Transverse colon (tissue), 4 donors: ENCODE results near the gene ENAM. TPM values are rescaled to one million over a fixed set of nuclear protein-coding genes. Genes with fewer than 3 reads are reported as not detected.
A peak's percentile ranks its signal among the peaks of the same experiment; 100 is the strongest.
"Not testable (repeated sequence)": the region's sequence is repeated elsewhere in the genome, so short reads cannot be mapped to it uniquely, and the experiment has no call there.

ENCODE experiments used
- DNase-seq: peaks from one replicate; pipeline ENCODE4 v3.0.0-alpha.2; 2019
- H3K27ac ChIP-seq, 4 donors: fragments of 200-600 bp; sonication (generic); 2 replicates each; pipeline ENCODE4 v1.5.1; 2016 to 2018; ENCODE audit warnings: inconsistent platforms in 4 of 4
- H3K27me3 ChIP-seq: fragments of 200-600 bp; sonication (generic); 2 replicates; pipeline ENCODE4 v1.5.1; 2017; ENCODE audit warnings: inconsistent platforms
- H3K36me3 ChIP-seq, 4 donors: fragments of 200-600 bp; sonication (generic); 2 replicates each; pipeline ENCODE4 v1.5.1; 2017 to 2019; ENCODE audit warnings: inconsistent platforms in 4 of 4
- H3K4me1 ChIP-seq, 4 donors: fragments of 200-600 bp; sonication (generic); 2 replicates each; pipeline ENCODE4 v1.5.1; 2017 to 2020; ENCODE audit warnings: inconsistent platforms in 4 of 4
- H3K4me3 ChIP-seq, 4 donors: fragments of 200-600 bp; sonication (generic); 1 replicate in 1 of 4; 2 replicates in 3 of 4; pipeline versions ENCODE4 v1.5.1 to v1.6.1; 2017 to 2019; ENCODE audit warnings: inconsistent platforms in 4 of 4
- H3K9me3 ChIP-seq, 2 donors: fragments of 200-600 bp; sonication (generic); 2 replicates each; pipeline ENCODE4 v1.5.1; 2017 to 2019; ENCODE audit warnings: inconsistent platforms in 2 of 2
- EP300 ChIP-seq: sonication (generic); formaldehyde crosslinking; IDR thresholded peaks from one replicate; pipeline ENCODE4 v1.6.1; 2017; ENCODE audit warnings: antibody characterized with exemption, low read depth
- POLR2A ChIP-seq: fragments of 450-650 bp; IDR thresholded peaks from one replicate; pipeline ENCODE4 v1.6.1; 2016; ENCODE audit warnings: antibody characterized with exemption, mild to moderate bottlenecking, moderate library complexity
- POLR2AphosphoS5 ChIP-seq, 3 donors: sonication (generic); formaldehyde crosslinking; IDR thresholded peaks; one replicate each; pipeline ENCODE4 v1.6.1; 2016; ENCODE audit warnings: antibody characterized with exemption in 3 of 3
- WGBS, 2 donors: methylation state at CpG; one replicate each; pipeline ENCODE4 v1.1.5; 2018; ENCODE audit warnings: low coverage in 1 of 2; 5-methylcytosine and 5-hydroxymethylcytosine counted together
- in situ Hi-C, 4 donors: fragments of 200-750 bp; cut with MboI; loops; one replicate each; pipeline versions ENCODE4 v1.15.0 to v1.15.1; 2017; ENCODE audit warnings: low sequenced_read_pairs in 3 of 4, low pct_ligation_motif_present in 1 of 4, low pct_unique_long_range_greater_than_20kb in 1 of 4
- intact Hi-C: fragments of 100-400 bp; cut with DNase I; formaldehyde crosslinking; loops from one replicate; pipeline ENCODE4 v1.15.1; 2023; ENCODE audit warnings: low total_unique reads
- total RNA-seq, 4 donors: library from RNA; depleted of rRNA; stranded (reverse); fragments of >200 nt; gene quantifications; one replicate each; pipeline ENCODE4 v1.1.0, GENCODE V29; 2016
- TF ChIP-seq, protein P1 (sequence below), 5 experiments: fragments of 200-600 bp in 3 of 5; fragments of 450-650 bp in 2 of 5; sonication (generic) in 3 of 5; IDR thresholded peaks; 1 replicate in 2 of 5; 2 replicates in 3 of 5; pipeline ENCODE4 v1.5.1; 2016 to 2017; ENCODE audit warnings: antibody characterized with exemption in 5 of 5, inconsistent platforms in 3 of 5, mild to moderate bottlenecking in 2 of 5, moderate library complexity in 1 of 5

Gene ENAM
- total RNA-seq, 4 donors from 2014 or later: not detected

DNA sequence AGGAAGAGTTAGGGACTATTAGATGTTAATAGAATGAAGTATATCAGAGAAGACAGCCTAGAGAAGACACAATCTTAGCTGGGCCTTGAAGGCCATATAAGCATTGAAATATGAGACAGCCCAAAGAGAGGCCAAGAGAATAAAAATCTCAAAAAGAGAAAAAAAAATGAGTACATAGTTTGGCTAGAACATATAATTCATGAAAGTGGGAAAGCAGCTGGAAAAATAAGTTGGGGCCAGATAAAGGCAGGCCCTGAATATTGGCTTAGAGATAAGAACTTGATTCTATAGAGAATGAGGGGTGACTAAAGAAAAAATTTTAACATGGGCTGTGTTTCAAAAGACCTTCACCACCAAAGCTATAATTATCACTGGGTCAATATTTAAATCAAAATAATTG, 52.4 kb downstream of the ENAM start:
- DNase-seq: no peak
- H3K4me3 ChIP-seq: no peak overlapping the region
- H3K27me3 ChIP-seq: no peaks in the 10 kb centered on the region
- TF ChIP-seq POLR2AphosphoS5 (IDR thresholded peaks at IDR 0.05): no peak
- no peak for TF ChIP-seq POLR2A
- TF ChIP-seq, protein P1, sequence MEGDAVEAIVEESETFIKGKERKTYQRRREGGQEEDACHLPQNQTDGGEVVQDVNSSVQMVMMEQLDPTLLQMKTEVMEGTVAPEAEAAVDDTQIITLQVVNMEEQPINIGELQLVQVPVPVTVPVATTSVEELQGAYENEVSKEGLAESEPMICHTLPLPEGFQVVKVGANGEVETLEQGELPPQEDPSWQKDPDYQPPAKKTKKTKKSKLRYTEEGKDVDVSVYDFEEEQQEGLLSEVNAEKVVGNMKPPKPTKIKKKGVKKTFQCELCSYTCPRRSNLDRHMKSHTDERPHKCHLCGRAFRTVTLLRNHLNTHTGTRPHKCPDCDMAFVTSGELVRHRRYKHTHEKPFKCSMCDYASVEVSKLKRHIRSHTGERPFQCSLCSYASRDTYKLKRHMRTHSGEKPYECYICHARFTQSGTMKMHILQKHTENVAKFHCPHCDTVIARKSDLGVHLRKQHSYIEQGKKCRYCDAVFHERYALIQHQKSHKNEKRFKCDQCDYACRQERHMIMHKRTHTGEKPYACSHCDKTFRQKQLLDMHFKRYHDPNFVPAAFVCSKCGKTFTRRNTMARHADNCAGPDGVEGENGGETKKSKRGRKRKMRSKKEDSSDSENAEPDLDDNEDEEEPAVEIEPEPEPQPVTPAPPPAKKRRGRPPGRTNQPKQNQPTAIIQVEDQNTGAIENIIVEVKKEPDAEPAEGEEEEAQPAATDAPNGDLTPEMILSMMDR (IDR thresholded peaks at IDR 0.05): no peak
- TF ChIP-seq EP300: no peak
- H3K27ac ChIP-seq: peak overlapping the region; percentile 13 to 29 (median 22)
- no peaks in the 10 kb centered on the region for H3K36me3 ChIP-seq
- no peaks in the 10 kb centered on the region for H3K9me3 ChIP-seq
- in situ Hi-C loops (no loop called here), intact Hi-C loops (no loop called here)
- H3K4me1 ChIP-seq: no peaks in the 10 kb centered on the region

DNA sequence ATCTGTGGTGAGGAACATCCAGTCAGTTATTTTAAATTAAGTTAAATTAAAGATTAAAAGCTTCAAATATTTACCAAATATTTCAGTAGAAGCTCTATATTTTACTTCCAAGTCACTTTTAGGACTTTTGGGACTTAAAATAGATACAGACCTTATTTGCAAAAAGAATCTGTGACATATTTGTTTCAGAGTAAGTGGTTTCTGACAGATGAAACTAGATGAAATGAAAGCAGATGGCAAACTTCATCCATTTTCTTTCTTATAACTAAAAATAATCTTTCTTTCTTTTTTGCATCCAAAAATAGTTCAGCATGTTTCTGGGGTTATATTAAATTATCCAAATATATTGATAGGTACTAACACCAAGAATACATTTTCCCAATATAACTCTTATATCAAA, 53.2 kb downstream of the ENAM start:
- H3K27ac ChIP-seq: peak overlapping the region in 2 of 4 donors; percentile 13 to 29
- TF ChIP-seq POLR2AphosphoS5 (IDR thresholded peaks at IDR 0.05) (no peak), EP300 (no peak), POLR2A (no peak)
- H3K36me3 ChIP-seq: no peaks in the 10 kb centered on the region
- DNase-seq: no peak
- H3K27me3 ChIP-seq: no peaks in the 10 kb centered on the region
- in situ Hi-C loops: no loop called here
- no peaks in the 10 kb centered on the region for H3K4me1 ChIP-seq
- intact Hi-C loops: no loop called here
- H3K4me3 ChIP-seq: no peak overlapping the region
- no peaks in the 10 kb centered on the region for H3K9me3 ChIP-seq

DNA sequence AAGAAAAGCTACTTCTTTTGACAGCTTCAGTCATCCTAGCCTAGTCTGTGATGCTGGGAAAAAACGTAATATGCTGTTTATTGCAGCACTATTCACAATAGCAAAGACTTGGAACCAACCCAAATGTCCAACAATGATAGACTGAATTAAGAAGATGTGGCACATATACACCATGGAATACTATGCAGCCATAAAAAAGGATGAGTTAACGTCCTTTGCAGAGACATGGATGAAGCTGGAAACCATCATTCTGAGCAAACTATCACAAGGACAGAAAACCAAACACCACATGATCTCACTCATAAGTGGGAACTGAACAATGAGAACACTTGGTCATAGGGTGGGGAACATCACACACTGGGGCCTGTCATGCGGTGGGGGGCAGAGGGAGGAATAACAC, 53.6 kb downstream of the ENAM start:
- WGBS, 2 donors: 65 to 89% methylated on average over 3 of the region's 3 CpGs
- DNase-seq, H3K4me1 ChIP-seq, H3K9me3 ChIP-seq, H3K36me3 ChIP-seq, H3K4me3 ChIP-seq, H3K27me3 ChIP-seq, in situ Hi-C loops, intact Hi-C loops: not testable (repeated sequence)
- H3K27ac ChIP-seq: peak overlapping the region in 2 of 4 donors; percentile 7 to 13

DNA sequence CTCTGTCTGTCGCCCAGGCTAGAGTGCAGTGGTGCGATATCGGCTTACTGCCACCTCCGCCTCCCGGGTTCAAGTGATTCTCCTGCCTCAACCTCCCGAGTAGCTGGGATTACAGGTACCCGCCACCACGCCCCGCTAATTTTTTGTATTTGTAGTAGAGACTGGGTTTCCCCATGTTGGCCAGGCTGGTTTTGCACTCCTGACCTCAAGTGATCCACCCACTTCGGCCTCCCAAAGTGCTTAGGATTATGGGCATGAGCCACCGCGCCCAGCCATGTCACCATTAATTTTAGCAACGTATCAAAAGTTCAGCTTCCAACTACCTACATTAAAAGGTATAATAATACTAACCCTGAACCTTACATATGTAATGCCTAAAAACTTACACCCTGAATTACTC, 58.8 kb downstream of the ENAM start:
- H3K36me3 ChIP-seq: no peaks in the 10 kb centered on the region
- H3K27ac ChIP-seq: peak overlapping the region; percentile 94 to 98 (median 95)
- H3K4me1 ChIP-seq: peaks cover 17 to 35% (median 31%) of the 10 kb centered on the region in 4 donors
- H3K4me3 ChIP-seq: peak overlapping the region; percentile 48 to 94 (median 79)
- WGBS, 2 donors: 55 to 93% methylated on average over 3 to 13 of the region's 13 CpGs
- no peaks in the 10 kb centered on the region for H3K9me3 ChIP-seq
- H3K27me3 ChIP-seq: no peaks in the 10 kb centered on the region
- in situ Hi-C loops: no loop called here
- DNase-seq: peak; percentile 28
- intact Hi-C loops: no loop called here
- no peak for TF ChIP-seq POLR2AphosphoS5 (IDR thresholded peaks at IDR 0.05)
- TF ChIP-seq, protein P1 (IDR thresholded peaks at IDR 0.05): no peak

DNA sequence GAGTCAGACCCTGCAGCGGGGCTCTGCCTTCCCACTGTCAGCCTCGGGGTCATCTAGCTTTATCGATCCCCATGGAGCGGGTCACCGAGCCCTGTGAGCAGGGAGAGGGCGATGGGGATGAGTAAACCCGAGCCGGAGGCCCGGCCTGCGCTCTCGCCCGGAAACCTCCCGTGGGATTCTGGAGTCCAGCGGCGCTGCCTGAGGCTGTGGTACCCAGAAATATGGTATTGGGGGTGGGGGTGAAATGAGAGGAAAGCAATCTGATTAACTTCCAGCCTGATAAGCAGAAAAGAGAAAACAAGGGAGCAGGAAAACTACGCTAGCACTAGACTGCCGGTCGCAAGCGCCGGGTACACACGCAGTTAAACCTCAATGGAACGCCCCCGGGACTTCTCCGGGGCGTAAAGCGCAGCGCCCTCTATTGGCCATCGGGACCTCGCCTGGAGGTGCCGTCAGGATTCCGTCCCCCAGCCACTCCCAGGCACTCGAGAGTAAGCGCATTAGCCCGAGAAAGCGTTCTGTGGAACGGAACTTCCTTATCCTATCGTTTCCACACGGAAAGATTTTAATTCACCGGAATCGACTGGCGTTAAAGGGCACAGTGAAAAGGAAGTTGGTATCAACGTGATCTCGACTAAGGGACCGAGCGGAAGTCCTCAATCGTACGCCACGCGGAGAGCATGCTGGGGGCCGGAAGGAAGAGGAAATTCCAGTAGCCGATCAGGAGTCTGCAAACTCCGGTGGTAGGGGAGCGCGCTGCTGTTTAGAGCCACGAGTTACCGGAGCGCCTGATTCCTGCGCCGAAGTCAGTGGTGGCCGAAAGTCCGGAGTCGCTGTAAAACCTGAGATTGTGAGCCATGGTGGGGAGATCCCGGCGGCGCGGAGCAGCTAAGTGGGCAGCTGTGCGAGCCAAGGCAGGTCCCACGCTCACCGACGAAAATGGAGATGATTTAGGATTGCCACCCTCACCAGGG, 59.6 kb downstream of the ENAM start, which contains the start of gene UTP3:
UTP3 (plus strand) TSS at position 712 of the 974 bp plus-strand sequence; CDS start at position 858, 146 bp downstream.
- Histone ChIP-seq H3K4me1 (peaks cover 17 to 35% (median 31%) of the 10 kb centered on the region in 4 donors), H3K36me3 (no peaks in the 10 kb centered on the region), H3K27me3 (no peaks in the 10 kb centered on the region), H3K9me3 (no peaks in the 10 kb centered on the region), H3K27ac (peak within 1 kb of the TSS; percentile 94 to 98 (median 95)), H3K4me3 (peak within 1 kb of the TSS; percentile 76 to 94 (median 88))
- WGBS, 2 donors: 0% methylated on average over 4 to 70 of the region's 70 CpGs
- intact Hi-C loops: loop anchor here (2.0 kb wide), 1 partner anchor 17 kb away; no protein-coding TSS in a partner anchor
- in situ Hi-C loops: no loop called here
- DNase-seq: peak; percentile 96
- TF ChIP-seq POLR2A (peak; percentile 72), EP300 (no peak), POLR2AphosphoS5 (IDR thresholded peaks at IDR 0.05) (peak; percentile 76 to 90 (median 87))
- TF ChIP-seq, protein P1 (IDR thresholded peaks at IDR 0.05): peak; percentile 85 to 97 (median 96)
